Measurements from ENCODE around the gene BSG. TPM values are rescaled to one million over a fixed set of nuclear protein-coding genes. Genes with fewer than 3 reads are reported as not detected.
A peak's percentile ranks its signal among the peaks of the same experiment; 100 is the strongest.
"Not testable (repeated sequence)": the region's sequence is repeated elsewhere in the genome, so short reads cannot be mapped to it uniquely, and the experiment has no call there.

The BSG gene
- polyA plus RNA-seq, 2 of the 4 experiments (the other 2 are of a cell fraction), result 285 to 579 TPM

DNA sequence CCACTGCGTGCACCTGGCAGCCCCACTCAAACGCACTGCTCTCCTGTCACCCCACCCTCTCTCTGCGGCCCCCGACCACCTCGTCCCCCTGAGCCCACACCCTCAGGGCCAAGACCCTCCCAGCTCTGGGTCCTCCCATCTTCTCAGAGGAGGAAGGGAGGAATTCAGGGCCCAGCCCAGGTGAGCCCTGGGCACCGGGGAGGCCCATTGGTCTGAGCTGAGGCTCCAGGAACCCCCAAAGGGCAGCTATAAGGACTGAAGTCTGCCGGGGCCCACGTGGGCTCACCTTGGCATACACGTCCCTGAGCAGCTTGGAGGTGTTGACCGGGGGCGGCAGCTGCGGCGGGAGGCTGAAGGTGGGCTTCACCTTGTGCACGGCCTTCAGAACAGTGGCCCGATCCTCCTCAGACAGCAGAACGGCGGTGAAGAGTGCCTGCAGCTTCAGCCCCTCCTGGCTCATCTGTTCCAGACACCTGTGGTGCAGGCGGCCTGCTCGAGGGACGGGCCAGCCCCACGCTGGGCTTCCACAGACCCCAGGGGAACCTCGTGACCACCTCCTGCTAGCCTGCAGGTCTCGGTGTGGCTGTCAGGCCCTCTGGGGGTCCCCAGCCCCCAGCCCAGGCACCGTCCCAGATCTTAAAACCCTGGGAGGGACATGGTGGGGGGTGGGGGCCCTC is 52.2 kb downstream of the BSG start:
- H3K9me3 ChIP-seq, result no peaks in the 10 kb centered on the region
- H3K4me3 ChIP-seq, result no peak overlapping the region
- DNase-seq (ENCODE audit: low read depth in 1 of 2, low spot score in 1 of 2) (no peak), ATAC-seq (peak; percentile 9 to 17; a peak in 3 of 6 replicates), FAIRE-seq (no peak)
- 80% methylated on average over 17 of the region's 24 CpGs for WGBS (ENCODE audit: missing lambda C conversion rate)
- ChIA-PET CTCF (interaction anchor here (0.7 to 2.4 kb wide), 8 partner anchors 13 to 224 kb away, joined by 3 to 7 read pairs (median 5); no protein-coding TSS in a partner anchor), POLR2A (no interaction called here)
- H3K27ac ChIP-seq, result peak overlapping the region; percentile 98 to 99
- H3K4me2 ChIP-seq, result peak overlapping the region; percentile 79
- TF ChIP-seq RFX5 (IDR thresholded peaks at IDR 0.05), result no peak
- 0 out of 2 replicates have a peak, but pooled peaks have one; percentile 20 for TF ChIP-seq HOXB5 (CRISPR knock-in tag; IDR thresholded peaks at IDR 0.05)
- peak; percentile 78 for TF ChIP-seq HOXB13 (CRISPR knock-in tag; IDR thresholded peaks at IDR 0.05; ENCODE audit: low read depth)
- peak; percentile 12; the same call in 1 of the 2 replicates for TF ChIP-seq EHF (CRISPR knock-in tag; IDR thresholded peaks at IDR 0.05)
- TF ChIP-seq KDM5A (IDR thresholded peaks at IDR 0.05), result no peak
- peaks cover 40% of the 10 kb centered on the region for H3K4me1 ChIP-seq

DNA sequence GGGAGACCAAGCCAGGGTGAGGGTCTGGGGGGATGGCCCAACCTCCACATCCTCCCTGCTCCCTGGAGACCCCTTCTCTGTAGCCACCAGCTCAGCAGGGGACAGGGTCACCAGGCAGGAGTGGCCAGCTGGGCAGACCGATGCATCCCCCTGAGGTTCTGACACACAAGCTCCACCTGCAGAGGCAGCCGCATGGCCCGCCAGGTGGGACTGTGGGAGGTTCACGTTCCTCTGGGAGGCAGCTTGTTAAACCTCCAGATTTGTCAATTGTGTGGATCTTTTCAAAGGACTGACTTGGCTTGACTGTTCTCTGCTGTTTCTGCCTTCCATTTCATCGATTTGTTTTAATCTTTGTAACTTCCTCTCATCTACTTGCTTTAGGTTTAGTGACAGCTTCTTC is 52.9 kb downstream of the BSG start:
- ChIA-PET CTCF (interaction anchor here (0.7 to 1.0 kb wide), 2 partner anchors 37 to 41 kb away, joined by 3 to 6 read pairs; no protein-coding TSS in a partner anchor), POLR2A (no interaction called here)
- no peak for FAIRE-seq
- 93% methylated on average over 4 of the region's 5 CpGs for WGBS (ENCODE audit: missing lambda C conversion rate)
- ATAC-seq, result no peak
- no peaks in the 10 kb centered on the region for H3K9me3 ChIP-seq
- DNase-seq (ENCODE audit: low read depth in 1 of 2, low spot score in 1 of 2), result no peak
- TF ChIP-seq MAZ (IDR thresholded peaks at IDR 0.05; ENCODE audit: borderline replicate concordance, low read depth, low read length) (no peak), CBX2 (IDR thresholded peaks at IDR 0.05; ENCODE audit: borderline replicate concordance, low read depth) (no peak), ZFP36 (IDR thresholded peaks at IDR 0.05; ENCODE audit: borderline replicate concordance, partially characterized antibody) (no peak), SREBF2 (IDR thresholded peaks at IDR 0.05) (no peak), TFCP2L1 (CRISPR knock-in tag; IDR thresholded peaks at IDR 0.05) (no peak), EHMT2 (IDR thresholded peaks at IDR 0.05; ENCODE audit: low read depth) (no peak), CHD4 (IDR thresholded peaks at IDR 0.05; ENCODE audit: borderline replicate concordance) (no peak), CBX8 (IDR thresholded peaks at IDR 0.05) (no peak), HEYL (CRISPR knock-in tag; IDR thresholded peaks at IDR 0.05) (no peak), EP300 (IDR thresholded peaks at IDR 0.05) (no peak), NPAS2 (CRISPR knock-in tag; IDR thresholded peaks at IDR 0.05; ENCODE audit: borderline replicate concordance) (no peak), ESRRA (IDR thresholded peaks at IDR 0.05; ENCODE audit: borderline replicate concordance, low read length) (no peak), SMC3 (IDR thresholded peaks at IDR 0.05) (no peak), RNF2 (IDR thresholded peaks at IDR 0.05; ENCODE audit: borderline replicate concordance, low read depth) (no peak), ZSCAN20 (CRISPR knock-in tag; IDR thresholded peaks at IDR 0.05) (no peak)
- TF ChIP-seq, protein P1, sequence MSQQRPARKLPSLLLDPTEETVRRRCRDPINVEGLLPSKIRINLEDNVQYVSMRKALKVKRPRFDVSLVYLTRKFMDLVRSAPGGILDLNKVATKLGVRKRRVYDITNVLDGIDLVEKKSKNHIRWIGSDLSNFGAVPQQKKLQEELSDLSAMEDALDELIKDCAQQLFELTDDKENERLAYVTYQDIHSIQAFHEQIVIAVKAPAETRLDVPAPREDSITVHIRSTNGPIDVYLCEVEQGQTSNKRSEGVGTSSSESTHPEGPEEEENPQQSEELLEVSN (IDR thresholded peaks at IDR 0.05; ENCODE audit: borderline replicate concordance, low read depth), result no peak
- TF ChIP-seq, protein P2, sequence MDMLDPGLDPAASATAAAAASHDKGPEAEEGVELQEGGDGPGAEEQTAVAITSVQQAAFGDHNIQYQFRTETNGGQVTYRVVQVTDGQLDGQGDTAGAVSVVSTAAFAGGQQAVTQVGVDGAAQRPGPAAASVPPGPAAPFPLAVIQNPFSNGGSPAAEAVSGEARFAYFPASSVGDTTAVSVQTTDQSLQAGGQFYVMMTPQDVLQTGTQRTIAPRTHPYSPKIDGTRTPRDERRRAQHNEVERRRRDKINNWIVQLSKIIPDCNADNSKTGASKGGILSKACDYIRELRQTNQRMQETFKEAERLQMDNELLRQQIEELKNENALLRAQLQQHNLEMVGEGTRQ (IDR thresholded peaks at IDR 0.05), result no peak
- TF ChIP-seq, protein P3, sequence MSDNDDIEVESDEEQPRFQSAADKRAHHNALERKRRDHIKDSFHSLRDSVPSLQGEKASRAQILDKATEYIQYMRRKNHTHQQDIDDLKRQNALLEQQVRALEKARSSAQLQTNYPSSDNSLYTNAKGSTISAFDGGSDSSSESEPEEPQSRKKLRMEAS (IDR thresholded peaks at IDR 0.05), result no peak
- peak overlapping the region; percentile 98 to 99 for H3K27ac ChIP-seq
- H3K4me1 ChIP-seq, result peaks cover 42% of the 10 kb centered on the region
- H3K4me2 ChIP-seq, result peak overlapping the region; percentile 79; the same call in 1 of the 3 replicates
- no peak overlapping the region for H3K4me3 ChIP-seq

DNA sequence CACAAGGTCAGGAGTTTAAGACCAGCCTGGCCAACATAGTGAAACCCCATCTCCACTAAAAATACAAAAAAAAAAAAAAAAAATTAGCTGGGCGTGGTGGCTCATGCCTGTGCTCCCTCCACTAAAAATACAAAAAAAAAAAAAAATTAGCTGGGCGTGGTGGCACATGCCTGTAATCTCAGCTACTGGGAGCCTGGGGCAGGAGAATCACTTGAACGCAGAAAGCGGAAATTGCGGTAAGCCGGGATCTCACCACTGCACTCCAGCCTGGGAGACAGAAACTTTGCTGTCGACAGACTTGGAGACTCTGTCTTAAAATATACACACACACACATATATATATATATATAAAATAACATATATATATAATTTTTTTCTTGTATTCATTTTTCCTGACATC is 54.2 kb downstream of the BSG start:
- H3K4me2 ChIP-seq; DNase-seq (ENCODE audit: low read depth in 1 of 2, low spot score in 1 of 2); H3K4me3 ChIP-seq; H3K9me3 ChIP-seq; FAIRE-seq; ATAC-seq: not testable (repeated sequence)
- peaks cover 42% of the 10 kb centered on the region for H3K4me1 ChIP-seq
- ChIA-PET POLR2A (interaction anchor here (0.7 kb wide), 1 partner anchor 55 kb away, joined by 3 read pairs; no protein-coding TSS in a partner anchor), CTCF (interaction anchor here (1.7 kb wide), 1 partner anchor 40 kb away, joined by 6 read pairs; no protein-coding TSS in a partner anchor)
- WGBS (ENCODE audit: missing lambda C conversion rate), result 86% methylated on average over 7 of the region's 7 CpGs
- peak overlapping the region; percentile 98 to 99; a peak in 5 of 6 replicates for H3K27ac ChIP-seq

Measured in A549 (cell line).